Vagina (tissue), 2 donors: ENCODE data around the gene IKBIP.

Experiments used
- CTCF ChIP-seq, 3 experiments: fragments of 450-650 bp in 2 of 3; fragments of 200-600 bp in 1 of 3; sonication (generic) in 1 of 3; IDR thresholded peaks; one replicate each; pipeline ENCODE4 v1.5.1; 2017 to 2019; ENCODE audit warnings: antibody characterized with exemption in 3 of 3, mild to moderate bottlenecking in 2 of 3, moderate library complexity in 2 of 3
- POLR2A ChIP-seq, 2 donors: fragments of 450-650 bp; IDR thresholded peaks; one replicate each; pipeline ENCODE4 v1.6.1; 2017; ENCODE audit warnings: antibody characterized with exemption in 2 of 2, mild to moderate bottlenecking in 2 of 2, moderate library complexity in 2 of 2
- POLR2AphosphoS5 ChIP-seq, 2 donors: sonication (generic); formaldehyde crosslinking; IDR thresholded peaks; one replicate each; pipeline ENCODE4 v1.9.0; 2017; ENCODE audit warnings: antibody characterized with exemption in 2 of 2, mild to moderate bottlenecking in 2 of 2, low read depth in 1 of 2; ENCODE audit not compliant: insufficient read depth in 1 of 2

GRCh38 chr12:98646294-98647090 is 1.9 kb upstream of the IKBIP start:
- TF ChIP-seq POLR2A (IDR thresholded peaks at IDR 0.05) (no peak), CTCF (IDR thresholded peaks at IDR 0.05) (no peak), POLR2AphosphoS5 (IDR thresholded peaks at IDR 0.05; ENCODE audit: insufficient read depth in 1 of 2, low read depth in 1 of 2) (no peak)
